BJ (cell line): Measurements from ENCODE around the gene LPCAT1. TPM values are rescaled to one million over a fixed set of nuclear protein-coding genes. Genes with fewer than 3 reads are reported as not detected.

Experiments used
- CTCF ChIA-PET: fragments of 350-600 bp; formaldehyde crosslinking; extraction: SDS; loops from one replicate; lab custom pipeline; 2021; ENCODE audit warnings: antibody characterized with exemption, inconsistent platforms; lab: Yijun Ruan, JAX
- POLR2A ChIA-PET: fragments of 300-600 bp; sonication (Branson Sonifier 250); formaldehyde crosslinking; extraction: SDS; loops from one replicate; lab custom pipeline; 2021; ENCODE audit warnings: antibody characterized with exemption; lab: Charles Lee
- DNase-seq: peaks from one replicate; pipeline ENCODE4 v3.0.0-alpha.2; 2011; ENCODE audit warnings: low read depth
- H3K27me3 ChIP-seq: 2 replicates; pipeline ENCODE4 v1.6.0; 2011; ENCODE audit warnings: low read length; ENCODE audit not compliant: control insufficient read depth, insufficient read depth
- H3K36me3 ChIP-seq: 2 replicates; pipeline ENCODE4 v1.5.1; 2011; ENCODE audit warnings: low read length; ENCODE audit not compliant: control insufficient read depth, insufficient read depth
- H3K4me3 ChIP-seq: 2 replicates; pipeline ENCODE4 v1.5.1; 2011; ENCODE audit warnings: low read depth, mild to moderate bottlenecking, control low read depth, low read length
- CTCF ChIP-seq: IDR thresholded peaks from 2 replicates; pipeline ENCODE4 v1.5.1; 2011; ENCODE audit warnings: low read depth, mild to moderate bottlenecking, control low read depth, inconsistent platforms, low read length, moderate library complexity; ENCODE audit not compliant: insufficient read depth
- polyA plus RNA-seq: library from polyadenylated mRNA; depleted of rRNA; stranded (reverse); fragments of >200 nt; gene quantifications from 2 replicates; pipeline ENCODE4 v1.2.3, GENCODE V29; 2011

Gene LPCAT1
- polyA plus RNA-seq, 1 experiment = 14.3 TPM

- no peak for TF ChIP-seq CTCF
- Histone ChIP-seq H3K36me3 (peaks cover 22% of the 10 kb centered on the region), H3K4me3 (no peak overlapping the region), H3K27me3 (no peaks in the 10 kb centered on the region)
- CTCF ChIA-PET = interaction anchor here (0.9 to 1.3 kb wide), 3 partner anchors 12 to 131 kb away, joined by 3 to 5 read pairs (median 3); no protein-coding TSS in a partner anchor
- POLR2A ChIA-PET = no interaction called here
- DNase-seq = no peak
Measured at GRCh38 chr5:1514027-1514818, 9.5 kb downstream of the LPCAT1 start.

GRCh38 chr5:1513326-1514026, 10.3 kb downstream of the LPCAT1 start:
- no peak for DNase-seq
- TF ChIP-seq CTCF = no peak
- CTCF ChIA-PET = interaction anchor here (0.9 to 1.3 kb wide), 3 partner anchors 11 to 132 kb away, joined by 3 to 5 read pairs (median 3); no protein-coding TSS in a partner anchor
- no peaks in the 10 kb centered on the region for H3K27me3 ChIP-seq
- H3K36me3 ChIP-seq = peaks cover 22% of the 10 kb centered on the region
- H3K4me3 ChIP-seq = no peak overlapping the region
- POLR2A ChIA-PET = no interaction called here

- peaks cover 22% of the 10 kb centered on the region for H3K36me3 ChIP-seq
- H3K27me3 ChIP-seq = no peaks in the 10 kb centered on the region
- CTCF ChIA-PET = interaction anchor here (1.0 to 1.5 kb wide), 4 partner anchors 9 to 133 kb away, joined by 3 to 5 read pairs (median 4); no protein-coding TSS in a partner anchor
- DNase-seq = no peak
- no peak for TF ChIP-seq CTCF
- no peak overlapping the region for H3K4me3 ChIP-seq
- POLR2A ChIA-PET = no interaction called here
Measured at GRCh38 chr5:1512541-1513291, 11.0 kb downstream of the LPCAT1 start.

GRCh38 chr5:1511651-1512540, 11.9 kb downstream of the LPCAT1 start:
- DNase-seq = peak; percentile 19
- H3K36me3 ChIP-seq = peaks cover 22% of the 10 kb centered on the region
- TF ChIP-seq CTCF = peak; percentile 38; the same call in 1 of the 2 replicates
- CTCF ChIA-PET = interaction anchor here (0.7 to 1.5 kb wide), 5 partner anchors 8 to 303 kb away, joined by 3 to 4 read pairs (median 4); no protein-coding TSS in a partner anchor
- H3K4me3 ChIP-seq = no peak overlapping the region
- H3K27me3 ChIP-seq = no peaks in the 10 kb centered on the region
- POLR2A ChIA-PET = no interaction called here
